HT1080 (cell line): Measurements from ENCODE around the gene OR3A3. TPM values are rescaled to one million over a fixed set of nuclear protein-coding genes. Genes with fewer than 3 reads are reported as not detected.

Experiments
- DNase-seq: peaks from one replicate; pipeline ENCODE4 v3.0.0-alpha.2; 2015; ENCODE audit warnings: low read depth
- small RNA-seq: library from RNA; depleted of rRNA; stranded (forward); fragments of <200 nt; gene quantifications from one replicate; pipeline ENCODE3, GENCODE V24; 2014
- total RNA-seq: library from RNA; depleted of rRNA; stranded (reverse); fragments of >200 nt; shearing (Covaris generic); gene quantifications from 2 replicates; pipeline ENCODE4 v1.2.3, GENCODE V29; 2014; rRNA removed

The OR3A3 gene
- total RNA-seq, 1 experiment from 2014 or later, result not detected

DNA sequence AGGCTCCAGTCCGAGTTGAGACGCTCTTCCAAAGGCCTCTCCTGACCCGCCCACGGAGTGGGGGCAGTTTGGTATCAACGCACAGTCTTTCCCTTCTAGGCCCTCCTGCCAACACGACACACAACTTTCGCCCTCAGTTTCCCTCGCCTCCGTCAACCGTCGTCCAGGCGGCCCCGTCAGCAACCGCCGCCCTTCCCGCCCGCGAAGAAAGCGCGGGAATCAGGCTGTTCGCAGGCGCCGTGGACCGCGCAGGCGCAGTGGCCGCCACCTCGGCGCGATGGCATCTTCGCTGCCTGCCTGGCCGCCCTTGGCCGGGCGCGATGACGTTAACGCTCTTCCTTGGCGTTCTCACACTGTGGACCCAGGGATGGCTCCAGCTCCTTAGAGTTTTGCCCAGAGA is 60.4 kb downstream of the OR3A3 start, which contains the start of gene SPATA22:
Gene SPATA22, minus strand, starts transcription at position 221 of the 400 bp plus-strand sequence. CDS start 2,494 bp downstream, outside the sequence.
- DNase-seq, result no peak

DNA sequence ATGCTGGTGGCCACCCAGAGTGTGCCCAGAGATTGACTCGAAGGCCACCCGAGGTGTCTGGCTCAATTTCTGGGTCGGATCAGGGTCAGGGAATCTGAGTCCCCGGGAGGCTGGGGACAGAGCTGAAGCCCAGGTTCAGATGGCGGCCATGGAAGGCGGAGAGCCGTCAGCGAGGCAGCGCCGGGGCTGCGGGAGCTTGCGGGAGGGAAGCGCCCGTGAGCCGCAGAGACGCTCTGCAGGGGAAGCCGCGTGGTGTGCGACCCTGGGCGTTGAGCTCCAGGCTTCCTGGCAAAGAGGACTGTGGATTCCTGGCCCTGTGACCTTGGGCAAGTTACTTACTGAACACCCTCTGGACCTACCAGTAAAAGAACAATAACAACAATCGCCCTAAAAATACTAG is 61.0 kb downstream of the OR3A3 start:
- DNase-seq, result no peak

Small RNA genes within 50 kb of the gene (small RNA-seq; reads per million reads assigned to genes)
- not detected for gene OR1AC1P

Other genes starting within 250 kb of the OR3A3 start
- not detected in 2 replicates for gene OR1A2, start 213.9 kb upstream of the OR3A3 start, total RNA-seq
- gene OR1A1, start 203.7 kb upstream of the OR3A3 start, total RNA-seq, result not detected in 2 replicates
- not detected in 2 replicates for gene OR3A1, start 113.0 kb upstream of the OR3A3 start, total RNA-seq
- not detected in 2 replicates for gene OR3A2, start 25.1 kb upstream of the OR3A3 start, total RNA-seq
- not detected in 2 replicates for gene OR1E1, start 13.0 kb upstream of the OR3A3 start, total RNA-seq
- not detected in 2 replicates for gene OR1E2, start 22.5 kb downstream of the OR3A3 start, total RNA-seq
- gene SPATA22, start 60.4 kb downstream of the OR3A3 start, total RNA-seq, result not detected in 2 replicates
- gene ASPA, start 64.6 kb downstream of the OR3A3 start, total RNA-seq, result not detected in 2 replicates
- gene TRPV3, start 146.4 kb downstream of the OR3A3 start, total RNA-seq, result 0.02 and 0.07 TPM in 2 replicates
- 1.2 and 1.3 TPM in 2 replicates for gene TRPV1, start 198.0 kb downstream of the OR3A3 start, total RNA-seq
- 24.7 and 31.2 TPM in 2 replicates for gene SHPK, start 224.9 kb downstream of the OR3A3 start, total RNA-seq
- gene CTNS, start 225.4 kb downstream of the OR3A3 start, total RNA-seq, result 29.4 and 30.2 TPM in 2 replicates